H7 (cell line): Measurements from ENCODE around the gene AGTPBP1. TPM values are rescaled to one million over a fixed set of nuclear protein-coding genes. Genes with fewer than 3 reads are reported as not detected.
"Not testable (repeated sequence)": the region's sequence is repeated elsewhere in the genome, so short reads cannot be mapped to it uniquely, and the experiment has no call there.

ENCODE experiments used
- DNase-seq: peaks from one replicate; pipeline ENCODE4 v3.0.0; 2012
- H3K27me3 ChIP-seq: 2 replicates; pipeline ENCODE4 v1.6.0; 2011; ENCODE audit warnings: mild to moderate bottlenecking, low read length; ENCODE audit not compliant: control insufficient read depth, insufficient read depth
- H3K36me3 ChIP-seq: replicated peaks from 2 replicates; pipeline ENCODE4 v1.5.1; 2011; ENCODE audit warnings: low read length; ENCODE audit not compliant: control insufficient read depth, insufficient read depth
- H3K4me3 ChIP-seq: 2 replicates; pipeline ENCODE4 v1.5.1; 2011; ENCODE audit warnings: low read depth, mild to moderate bottlenecking, control low read depth, low read length, moderate library complexity; ENCODE audit not compliant: insufficient read depth
- total RNA-seq: library from RNA; depleted of rRNA; stranded (reverse); fragments of >200 nt; shearing (Covaris generic); gene quantifications from 2 replicates; pipeline ENCODE4 v1.2.3, GENCODE V29; 2014; rRNA removed

Gene AGTPBP1
- 42.6 and 58.6 TPM in 2 replicates for total RNA-seq

DNA sequence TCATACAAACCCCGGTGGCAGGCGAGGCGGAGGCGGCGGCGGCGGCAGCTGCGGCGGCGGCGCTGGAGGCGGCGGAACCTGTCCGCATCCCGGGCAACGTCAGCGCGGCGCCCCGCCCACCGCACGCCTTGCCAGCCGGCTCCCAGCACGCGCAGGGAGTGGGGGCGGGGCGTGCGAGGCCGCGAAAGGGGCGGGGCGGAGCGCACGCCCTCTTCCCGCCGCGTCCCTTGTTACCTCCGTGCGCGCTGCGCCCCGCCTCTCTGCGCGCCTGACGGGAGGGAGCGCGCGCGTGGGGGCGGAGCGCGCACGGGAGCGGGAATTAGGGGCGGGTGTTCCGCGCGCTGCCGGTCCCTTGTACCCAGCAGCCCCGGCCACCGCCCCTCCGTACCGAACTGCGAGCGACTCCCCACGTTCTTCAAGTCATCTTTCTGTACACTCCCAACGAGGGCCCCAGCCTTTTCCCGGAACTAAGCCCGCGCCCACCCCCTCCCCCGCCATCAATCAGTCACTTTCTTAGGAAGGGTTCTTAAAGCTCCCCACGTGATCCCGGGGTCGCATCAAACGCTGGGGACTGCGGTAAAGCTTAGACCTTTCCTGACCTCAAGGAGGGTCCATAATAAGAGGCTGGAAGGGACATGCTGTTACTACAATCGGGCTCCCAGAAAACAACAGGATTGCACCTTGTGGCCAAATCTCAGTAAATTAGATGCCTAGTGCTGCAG is at the start of gene AGTPBP1:
TSS of gene AGTPBP1 (minus strand) at position 80 of the 722 bp plus-strand sequence. CDS start 29,421 bp downstream, outside the sequence.
- no peaks in the 10 kb centered on the region for H3K36me3 ChIP-seq

GRCh38 chr9:85786116-85786515 is 44.4 kb upstream of the AGTPBP1 start:
- H3K36me3 ChIP-seq, DNase-seq, H3K4me3 ChIP-seq, H3K27me3 ChIP-seq: not testable (repeated sequence)

More for the DNA sequence above, at the start of gene AGTPBP1:
- Histone ChIP-seq H3K27me3 (no peaks in the 10 kb centered on the region), H3K4me3 (peak within 1 kb of the TSS; percentile 89)
- DNase-seq = peak; percentile 93

- not testable (repeated sequence) for H3K36me3 ChIP-seq, H3K27me3 ChIP-seq, DNase-seq, H3K4me3 ChIP-seq
These were observed 32.1 kb upstream of the AGTPBP1 start for GRCh38 chr9:85773844-85774243.

- not testable (repeated sequence) for H3K36me3 ChIP-seq, H3K4me3 ChIP-seq, H3K27me3 ChIP-seq, DNase-seq
These were observed 20.0 kb upstream of the AGTPBP1 start for GRCh38 chr9:85761802-85762201.

DNA sequence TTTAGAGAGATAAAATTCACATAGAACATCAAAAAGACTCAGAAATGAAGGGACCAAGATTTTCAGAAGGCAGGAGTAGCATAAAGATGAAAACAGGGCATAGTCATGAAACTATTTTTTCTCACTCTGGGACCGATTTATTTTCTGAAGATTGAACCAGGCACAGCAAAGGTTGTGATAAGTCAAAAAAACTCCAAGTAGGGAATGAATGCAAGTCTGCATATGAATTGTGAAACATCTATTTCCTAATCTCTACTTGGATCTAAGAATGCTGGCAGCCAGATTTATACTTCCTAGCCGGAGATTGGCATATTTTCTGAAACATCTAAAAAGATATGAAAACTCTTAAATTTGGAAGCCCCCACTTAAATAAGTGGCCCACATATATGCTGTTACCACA is 16.0 kb upstream of the AGTPBP1 start:
- not testable (repeated sequence) for H3K36me3 ChIP-seq, H3K4me3 ChIP-seq, H3K27me3 ChIP-seq, DNase-seq

DNA sequence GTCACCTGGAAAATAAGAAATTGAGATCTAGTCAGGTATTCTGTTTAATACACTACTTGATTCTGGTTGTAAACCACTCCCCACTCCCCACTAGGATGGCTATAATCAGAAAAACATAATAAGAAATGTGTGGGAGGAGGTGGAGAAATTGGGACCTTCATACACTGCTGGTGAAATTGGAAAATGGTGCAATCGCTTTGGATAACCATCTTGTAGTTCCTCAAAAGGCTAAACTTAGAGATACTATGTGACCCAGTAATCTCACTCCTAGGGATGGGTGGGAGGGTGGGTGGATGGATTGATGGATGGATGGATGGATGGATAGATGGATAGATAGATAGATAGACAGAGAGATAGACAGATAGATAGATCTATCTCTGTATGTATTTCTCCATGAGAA is 14.5 kb upstream of the AGTPBP1 start:
- not testable (repeated sequence) for DNase-seq, H3K36me3 ChIP-seq, H3K4me3 ChIP-seq, H3K27me3 ChIP-seq

DNA sequence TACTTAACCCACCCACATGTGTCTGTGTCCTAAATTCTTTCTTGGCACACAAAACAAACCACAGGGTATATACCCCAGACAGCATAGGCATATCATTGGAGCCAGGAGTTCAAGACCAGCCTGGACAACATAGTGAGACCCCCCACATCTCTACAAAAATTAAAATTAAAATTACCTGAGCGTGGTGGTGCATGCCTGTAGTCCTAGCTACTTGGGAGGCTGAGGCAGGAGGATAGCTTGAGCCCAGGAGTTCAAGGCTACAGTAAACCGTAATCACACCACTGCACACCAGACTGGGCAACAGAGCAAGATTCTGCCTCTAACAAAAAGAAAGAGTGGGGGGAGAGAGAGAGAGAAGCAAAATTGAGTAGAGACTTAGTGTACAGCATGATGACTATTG is 4.6 kb upstream of the AGTPBP1 start:
- Histone ChIP-seq H3K36me3 (no peaks in the 10 kb centered on the region), H3K4me3 (no peak overlapping the region), H3K27me3 (no peaks in the 10 kb centered on the region)
- no peak for DNase-seq

- DNase-seq = no peak
- no peak overlapping the region for H3K4me3 ChIP-seq
- no peaks in the 10 kb centered on the region for H3K36me3 ChIP-seq
- no peaks in the 10 kb centered on the region for H3K27me3 ChIP-seq
These were observed 3.4 kb upstream of the AGTPBP1 start for GRCh38 chr9:85745203-85745602.

DNA sequence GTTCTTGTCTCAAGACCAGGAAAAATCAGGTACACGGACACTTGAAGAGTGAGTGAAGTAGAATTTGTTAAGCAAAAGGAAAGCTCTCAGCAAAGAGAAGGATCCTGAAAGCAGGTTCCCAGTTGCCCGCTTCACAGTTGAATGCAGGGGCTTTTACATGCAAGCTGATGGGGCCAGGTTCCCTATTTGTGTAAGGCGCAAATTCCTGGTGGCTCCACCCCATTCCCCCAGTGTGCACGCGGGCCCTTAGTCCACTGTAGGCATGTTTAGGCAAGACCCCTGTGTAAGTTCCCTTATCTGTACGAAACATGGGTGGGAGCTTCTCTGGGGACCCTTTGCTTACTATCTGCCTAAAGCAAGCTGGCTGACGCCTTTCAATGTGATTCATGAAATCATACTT is 2.7 kb upstream of the AGTPBP1 start:
- DNase-seq = no peak
- H3K27me3 ChIP-seq = no peaks in the 10 kb centered on the region
- no peak overlapping the region for H3K4me3 ChIP-seq
- no peaks in the 10 kb centered on the region for H3K36me3 ChIP-seq

DNA sequence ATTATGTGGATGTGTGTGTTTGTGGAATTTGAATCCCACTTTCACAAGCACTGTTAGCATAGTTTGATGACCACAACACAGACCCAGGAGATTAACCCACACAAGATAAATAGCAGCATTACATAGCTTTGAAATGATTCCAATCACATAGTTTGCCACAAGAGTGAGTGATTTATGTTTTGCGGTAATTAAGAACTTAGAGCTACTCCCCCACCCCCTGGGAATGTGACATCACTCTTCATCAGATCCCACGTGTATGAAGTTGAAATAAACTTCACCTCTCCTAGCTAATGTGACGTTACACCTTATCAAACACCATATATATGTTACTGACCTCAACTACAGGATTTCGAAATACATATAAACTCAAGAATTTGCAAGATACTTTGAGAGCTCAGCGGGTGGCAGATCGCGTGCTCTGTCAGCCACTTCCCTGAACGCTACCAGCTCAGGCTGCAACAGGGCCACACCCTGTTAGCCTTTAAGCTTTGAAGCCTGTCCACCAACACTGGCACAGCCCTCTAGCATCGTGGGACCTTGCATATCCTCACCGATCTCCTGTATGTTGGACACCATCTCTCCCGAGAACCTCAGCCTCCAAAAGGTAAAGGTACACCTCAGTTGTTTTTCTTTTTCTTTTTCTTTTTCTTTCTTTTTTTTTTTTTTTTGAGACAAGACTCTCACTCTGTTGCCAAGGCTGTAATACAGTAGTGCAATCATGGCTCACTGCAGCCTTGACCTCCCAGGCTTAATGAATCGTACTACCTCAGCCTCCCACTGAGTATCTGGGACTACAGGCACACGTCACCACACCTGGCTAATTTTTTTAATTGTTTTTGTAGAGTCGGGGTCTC is 1.7 kb upstream of the AGTPBP1 start:
- Histone ChIP-seq H3K27me3 (no peaks in the 10 kb centered on the region), H3K36me3 (no peaks in the 10 kb centered on the region), H3K4me3 (no peak overlapping the region)
- no peak for DNase-seq

DNA sequence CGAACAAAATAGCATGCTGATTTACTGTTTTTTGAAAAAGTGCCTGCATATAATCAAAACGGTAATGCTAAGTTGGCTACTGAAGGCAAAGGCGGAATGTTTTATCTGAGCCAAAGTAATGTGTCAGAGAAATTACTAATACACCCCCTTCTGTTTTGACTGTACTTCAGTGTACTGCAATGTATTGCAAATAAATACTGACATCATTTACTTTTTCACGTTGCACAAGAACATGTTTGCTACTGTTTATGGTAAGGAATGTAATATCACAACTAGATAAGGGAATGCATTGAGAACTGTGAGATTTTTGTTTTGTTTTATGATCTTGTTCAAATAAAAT is 813 bp upstream of the AGTPBP1 start:
- H3K36me3 ChIP-seq = no peaks in the 10 kb centered on the region
- no peak for DNase-seq
- peak overlapping the region; percentile 53 for H3K4me3 ChIP-seq
- H3K27me3 ChIP-seq = no peaks in the 10 kb centered on the region

GRCh38 chr9:85741095-85741874 is 469 bp downstream of the AGTPBP1 start:
- H3K4me3 ChIP-seq = peak overlapping the region; percentile 89

DNA sequence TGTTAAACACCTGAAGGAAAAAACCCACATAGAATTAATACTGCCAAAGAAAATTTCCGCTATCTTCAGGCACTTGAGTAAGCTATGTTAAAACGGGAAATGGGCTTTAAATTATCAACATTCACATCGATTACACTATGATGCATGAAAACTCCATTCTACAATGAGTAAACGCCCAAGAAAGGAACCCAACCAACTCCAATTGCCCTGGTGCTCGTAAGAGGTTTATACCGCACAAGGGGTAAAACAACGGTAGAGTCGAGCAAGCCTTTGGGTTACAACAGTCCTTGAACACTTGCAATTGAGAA is 1.0 kb downstream of the AGTPBP1 start:
- Histone ChIP-seq H3K27me3 (no peaks in the 10 kb centered on the region), H3K4me3 (peak overlapping the region; percentile 89), H3K36me3 (no peaks in the 10 kb centered on the region)
- DNase-seq = no peak

More at GRCh38 chr9:85741095-85741874, 469 bp downstream of the AGTPBP1 start:
- Histone ChIP-seq H3K36me3 (no peaks in the 10 kb centered on the region), H3K27me3 (no peaks in the 10 kb centered on the region)
- peak; percentile 80 for DNase-seq

DNA sequence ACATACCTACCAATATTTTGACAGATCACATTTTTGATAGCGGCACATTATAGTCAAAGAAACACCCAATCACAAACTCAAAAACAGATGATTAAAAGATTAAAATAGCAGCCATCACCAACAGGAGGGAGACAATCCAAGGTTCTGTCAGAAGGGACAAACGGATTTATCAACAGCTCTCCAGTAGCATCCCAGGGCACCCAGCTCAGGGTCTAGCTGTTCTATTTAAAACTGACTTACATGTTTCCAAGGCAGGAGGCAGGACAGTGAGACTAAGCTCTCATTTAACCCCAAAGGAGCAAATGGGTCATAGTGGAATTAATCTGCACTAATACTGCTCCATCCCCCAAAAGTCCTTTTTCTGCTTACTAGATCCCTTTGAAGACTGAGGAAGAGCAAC is 3.2 kb downstream of the AGTPBP1 start:
- Histone ChIP-seq H3K36me3 (no peaks in the 10 kb centered on the region), H3K27me3 (no peaks in the 10 kb centered on the region), H3K4me3 (no peak overlapping the region)
- no peak for DNase-seq

- Histone ChIP-seq H3K27me3 (no peaks in the 10 kb centered on the region), H3K36me3 (no peaks in the 10 kb centered on the region), H3K4me3 (no peak overlapping the region)
- DNase-seq = no peak
These were observed 4.1 kb downstream of the AGTPBP1 start for GRCh38 chr9:85737671-85738070.
